SK-N-SH (cell line): ENCODE results near the gene PTPRA.

ENCODE experiments used
- CTCF ChIP-seq: fragments of 200-600 bp; sonication (generic); IDR thresholded peaks from 2 replicates; pipeline ENCODE4 v1.6.1; 2017; ENCODE audit warnings: antibody characterized with exemption, mild to moderate bottlenecking, moderate library complexity
- ELF1 ChIP-seq: IDR thresholded peaks from 2 replicates; pipeline ENCODE4 v1.4.0; 2012
- EP300 ChIP-seq, 2 experiments: IDR thresholded peaks; 2 replicates each; pipeline versions ENCODE4 v1.4.0 to v1.6.1; 2012; ENCODE audit warnings: borderline replicate concordance in 1 of 2, low read depth in 1 of 2, low read length in 1 of 2
- EZH2phosphoT487 ChIP-seq: fragments of 200-600 bp; sonication (generic); IDR thresholded peaks from 2 replicates; pipeline ENCODE4 v1.6.1; 2017; ENCODE audit warnings: low read depth, mixed run types, mild to moderate bottlenecking, antibody characterized with exemption, moderate library complexity, borderline replicate concordance
- FOXM1 ChIP-seq: IDR thresholded peaks from 2 replicates; pipeline ENCODE4 v1.4.0; 2012; ENCODE audit warnings: low read depth, mild to moderate bottlenecking
- MXI1 ChIP-seq: IDR thresholded peaks from 2 replicates; pipeline ENCODE4 v1.6.1; 2012; ENCODE audit warnings: mild to moderate bottlenecking, low read depth, low read length, improper control_type of control experiment
- POLR2AphosphoS5 ChIP-seq: IDR thresholded peaks from 2 replicates; pipeline ENCODE4 v1.6.1; 2012; ENCODE audit warnings: low read depth, low read length
- REST ChIP-seq: IDR thresholded peaks from 2 replicates; pipeline ENCODE4 v1.6.1; 2012; ENCODE audit warnings: mild to moderate bottlenecking, low read depth, low read length, moderate library complexity
- RFX5 ChIP-seq: IDR thresholded peaks from 2 replicates; pipeline ENCODE4 v1.6.1; 2012; ENCODE audit warnings: mild to moderate bottlenecking, improper control_type of control experiment, low read length
- RXRA ChIP-seq: IDR thresholded peaks from 2 replicates; pipeline ENCODE4 v1.4.0; 2012; ENCODE audit warnings: low read depth, mild to moderate bottlenecking, borderline replicate concordance
- SIN3A ChIP-seq: IDR thresholded peaks from 2 replicates; pipeline ENCODE4 v1.6.1; 2012; ENCODE audit warnings: low read depth, mild to moderate bottlenecking, low read length, moderate library complexity, borderline replicate concordance
- TCF12 ChIP-seq: IDR thresholded peaks from 2 replicates; pipeline ENCODE4 v1.4.0; 2012
- USF2 ChIP-seq: fragments of 150-350 bp; IDR thresholded peaks from 2 replicates; pipeline ENCODE4 v1.6.1; 2017; ENCODE audit warnings: antibody characterized with exemption, low read length, low read depth, borderline replicate concordance
- YY1 ChIP-seq: IDR thresholded peaks from 2 replicates; pipeline ENCODE4 v1.4.0; 2012; ENCODE audit warnings: low read depth, mild to moderate bottlenecking

- TF ChIP-seq YY1 = no peak
- TF ChIP-seq EP300 (IDR thresholded peaks at IDR 0.05; ENCODE audit: borderline replicate concordance in 1 of 2, low read depth in 1 of 2, low read length in 1 of 2) = no peak
- TF ChIP-seq TCF12 = no peak
- TF ChIP-seq EZH2phosphoT487 = no peak
- no peak for TF ChIP-seq CTCF
- no peak for TF ChIP-seq RXRA
- TF ChIP-seq RFX5 = no peak
- TF ChIP-seq REST = no peak
- no peak for TF ChIP-seq USF2
- TF ChIP-seq ELF1 = no peak
- TF ChIP-seq SIN3A = no peak
- no peak for TF ChIP-seq FOXM1
- no peak for TF ChIP-seq MXI1
- TF ChIP-seq POLR2AphosphoS5 = no peak
Measured at GRCh38 chr20:2858591-2858990, 14.7 kb upstream of the PTPRA start.
